GM10847 (cell line): ENCODE data around the gene S100P.

Source experiments
- POLR2A ChIP-seq: IDR thresholded peaks from 2 replicates; pipeline ENCODE4 v1.6.1; 2011; ENCODE audit not compliant: insufficient read length; ENCODE audit errors: extremely low read depth

S100P gene

DNA sequence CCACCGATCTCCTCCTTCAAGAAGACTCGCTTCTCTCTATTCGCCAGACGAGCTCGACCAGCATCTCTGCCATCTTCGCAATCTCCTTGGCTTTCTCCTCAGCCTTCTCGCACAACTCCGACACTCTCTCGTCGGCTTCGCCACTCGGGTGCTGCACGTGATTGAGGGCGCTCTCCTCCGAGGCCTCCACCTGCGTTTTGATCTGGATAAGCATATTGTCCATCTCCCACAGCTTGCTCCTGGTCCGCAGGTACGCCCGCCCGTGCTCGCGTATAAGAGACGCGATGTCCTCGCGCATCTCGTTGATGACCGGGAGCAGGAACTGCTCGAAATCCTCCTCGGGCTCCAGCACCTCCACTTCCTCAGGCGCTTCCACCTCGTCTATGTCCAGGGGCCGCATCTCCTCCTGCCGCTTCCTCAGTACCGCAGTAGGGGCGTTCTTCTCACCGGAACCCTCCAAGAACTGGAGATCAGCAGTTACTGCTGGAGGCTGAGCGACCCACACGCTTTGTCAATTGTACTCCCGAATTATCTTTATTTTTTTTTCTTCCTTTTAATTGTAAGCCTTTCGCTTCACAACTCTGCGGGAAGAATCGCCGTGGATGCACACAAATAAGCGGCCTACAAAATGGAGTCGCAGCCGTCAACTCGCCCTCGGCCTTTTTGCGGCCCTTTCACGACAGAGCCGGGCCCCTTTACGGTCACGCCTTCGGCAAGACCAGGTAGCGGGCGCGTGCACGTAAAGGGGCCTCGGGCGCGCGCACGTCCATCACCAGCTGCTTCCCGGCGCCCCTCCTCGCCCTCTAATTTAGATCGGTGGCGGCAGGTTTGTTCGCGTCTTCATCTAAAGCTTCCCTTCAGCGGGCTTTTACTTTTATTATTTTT, 15.8 kb downstream of the S100P start, which contains the start of gene MRFAP1L1:
TSS of gene MRFAP1L1 (minus strand) at position 636 of the 885 bp plus-strand sequence. CDS start at position 400, 236 bp downstream.
- peak; percentile 47 for TF ChIP-seq POLR2A

DNA sequence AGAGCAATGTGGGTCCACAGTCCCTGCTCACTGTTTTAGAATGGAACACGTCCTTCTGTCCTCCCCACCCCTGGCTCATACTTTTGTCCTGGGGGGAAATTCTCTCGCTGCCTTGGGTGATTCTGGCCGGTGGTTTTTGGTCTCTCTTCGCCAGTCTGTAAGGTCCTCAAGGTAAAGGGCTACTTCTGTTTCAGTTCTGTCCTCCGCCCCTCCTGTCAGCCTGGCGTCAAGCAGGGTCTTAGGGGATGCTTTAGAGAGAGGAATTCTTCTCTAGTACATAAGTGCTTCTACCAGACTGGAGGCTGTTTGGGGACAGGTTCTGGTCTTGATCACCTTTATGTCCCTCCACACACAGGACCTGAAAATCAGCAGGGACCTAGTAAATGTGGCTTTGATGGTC, 16.6 kb downstream of the S100P start:
- no peak for TF ChIP-seq POLR2A

DNA sequence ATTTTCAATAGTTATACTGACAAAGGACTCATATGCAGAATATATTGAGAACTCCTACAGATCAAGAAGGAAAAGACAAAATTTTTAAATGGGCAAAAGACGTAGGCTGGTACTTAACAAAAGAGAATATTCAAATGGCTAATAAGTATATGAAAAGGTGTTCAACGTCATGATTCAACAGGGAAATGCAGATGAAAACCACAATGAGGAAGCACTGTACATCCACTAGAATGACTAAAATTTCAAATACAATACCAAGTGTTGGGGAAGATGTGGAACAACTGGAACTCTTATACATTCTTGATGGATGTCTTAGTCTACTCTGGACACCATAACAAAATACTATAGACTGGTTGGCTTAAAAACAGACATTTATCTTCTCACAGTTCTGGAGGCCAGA, 17.3 kb downstream of the S100P start:
- no peak for TF ChIP-seq POLR2A

DNA sequence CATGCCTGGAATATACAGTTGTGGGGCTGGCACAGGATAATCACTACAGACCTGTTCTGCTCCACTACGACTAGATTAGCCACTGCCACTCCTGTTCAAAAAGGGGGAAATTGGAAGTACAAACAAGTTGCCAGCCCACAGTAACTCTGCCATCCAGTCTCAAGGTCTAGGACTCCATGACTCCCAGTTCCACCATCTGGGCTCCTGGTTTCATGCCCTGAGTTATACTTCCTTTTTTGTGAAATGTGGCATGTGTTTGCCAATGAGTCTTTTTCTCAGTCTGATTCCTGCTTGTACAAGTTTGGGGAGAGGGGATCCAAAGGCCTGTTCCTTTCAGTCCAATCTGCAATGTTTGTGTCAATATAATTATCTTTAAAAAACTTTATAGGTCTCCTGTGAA, 21.3 kb downstream of the S100P start:
- TF ChIP-seq POLR2A: no peak

DNA sequence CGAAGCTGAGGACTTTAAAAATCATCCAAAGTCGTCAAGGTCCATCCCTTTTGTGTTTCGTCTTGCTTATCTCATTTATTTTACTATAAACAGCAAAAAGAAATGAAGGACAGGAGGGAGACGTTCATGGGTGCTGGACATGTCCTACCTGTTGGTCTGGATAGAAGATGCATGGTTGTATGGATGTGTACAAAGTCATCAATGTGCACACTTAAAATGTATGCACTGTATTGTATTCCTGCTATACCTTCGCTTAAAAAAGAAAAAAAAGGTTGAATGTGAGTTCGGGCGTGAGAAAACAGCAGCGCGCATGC, 22.0 kb downstream of the S100P start:
- no peak for TF ChIP-seq POLR2A

DNA sequence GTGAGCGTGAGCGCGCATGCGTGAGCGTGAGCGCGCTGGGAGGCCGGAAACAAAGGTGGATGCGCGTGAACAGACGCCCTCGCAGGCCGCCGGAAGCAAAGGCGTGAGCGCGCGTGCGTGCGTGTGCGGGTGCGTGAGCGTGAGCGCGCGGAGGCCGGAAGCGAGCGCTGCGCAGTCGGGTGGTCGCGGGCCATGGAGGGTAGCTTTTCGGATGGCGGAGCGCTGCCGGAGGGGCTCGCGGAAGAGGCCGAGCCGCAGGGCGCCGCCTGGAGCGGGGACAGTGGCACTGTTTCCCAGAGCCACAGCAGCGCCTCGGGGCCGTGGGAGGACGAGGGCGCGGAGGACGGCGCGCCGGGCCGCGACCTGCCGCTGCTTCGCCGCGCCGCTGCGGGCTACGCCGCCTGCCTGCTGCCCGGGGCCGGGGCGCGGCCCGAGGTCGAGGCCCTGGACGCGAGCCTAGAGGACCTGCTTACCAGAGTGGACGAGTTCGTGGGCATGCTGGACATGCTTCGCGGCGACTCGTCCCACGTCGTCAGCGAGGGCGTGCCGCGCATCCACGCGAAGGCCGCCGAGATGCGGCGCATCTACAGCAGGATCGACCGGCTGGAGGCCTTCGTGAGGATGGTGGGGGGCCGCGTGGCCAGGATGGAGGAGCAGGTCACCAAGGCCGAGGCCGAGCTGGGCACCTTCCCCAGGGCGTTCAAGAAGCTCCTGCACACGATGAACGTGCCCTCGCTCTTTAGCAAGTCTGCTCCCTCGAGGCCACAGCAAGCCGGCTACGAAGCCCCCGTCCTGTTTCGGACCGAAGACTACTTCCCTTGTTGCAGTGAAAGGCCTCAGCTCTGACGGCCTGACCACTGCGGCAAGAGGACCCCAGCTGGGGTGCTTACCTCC, 22.6 kb downstream of the S100P start, which contains the start of gene BLOC1S4:
TSS of gene BLOC1S4 (plus strand) at position 157 of the 894 bp plus-strand sequence. CDS start at position 193, 36 bp downstream.
- TF ChIP-seq POLR2A: peak; percentile 95

DNA sequence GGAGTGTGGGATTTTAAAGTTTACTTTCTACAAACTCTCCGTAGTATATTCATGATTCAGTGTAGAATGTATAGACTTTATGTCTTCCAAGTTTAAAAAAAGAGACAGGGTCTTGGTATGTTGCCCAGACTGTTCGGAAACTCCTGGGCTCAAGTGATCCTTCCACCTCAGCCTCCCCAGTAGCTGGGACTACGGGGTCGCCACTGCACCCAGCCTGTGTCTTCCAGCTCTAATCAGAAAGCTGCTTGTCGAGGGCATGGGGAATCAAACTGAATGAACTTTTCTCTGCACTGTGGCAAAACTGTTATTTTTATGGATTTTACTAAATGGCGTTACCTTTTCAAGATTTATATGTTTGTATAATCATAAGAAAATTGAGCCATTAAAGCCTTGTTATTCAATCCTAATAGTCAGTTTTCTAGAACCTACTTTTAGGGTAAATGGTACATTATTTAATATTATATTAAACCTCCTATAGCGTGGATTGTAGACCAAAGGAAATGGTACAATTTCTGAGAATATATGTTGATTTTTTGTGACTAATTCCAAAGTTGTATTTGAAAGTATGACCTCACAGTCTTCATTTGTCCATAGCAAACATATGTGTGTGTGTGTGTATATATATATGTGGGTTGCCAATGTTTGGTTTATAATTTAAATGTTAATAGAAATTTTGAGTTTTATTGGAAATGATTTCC, 23.4 kb downstream of the S100P start:
- no peak for TF ChIP-seq POLR2A

DNA sequence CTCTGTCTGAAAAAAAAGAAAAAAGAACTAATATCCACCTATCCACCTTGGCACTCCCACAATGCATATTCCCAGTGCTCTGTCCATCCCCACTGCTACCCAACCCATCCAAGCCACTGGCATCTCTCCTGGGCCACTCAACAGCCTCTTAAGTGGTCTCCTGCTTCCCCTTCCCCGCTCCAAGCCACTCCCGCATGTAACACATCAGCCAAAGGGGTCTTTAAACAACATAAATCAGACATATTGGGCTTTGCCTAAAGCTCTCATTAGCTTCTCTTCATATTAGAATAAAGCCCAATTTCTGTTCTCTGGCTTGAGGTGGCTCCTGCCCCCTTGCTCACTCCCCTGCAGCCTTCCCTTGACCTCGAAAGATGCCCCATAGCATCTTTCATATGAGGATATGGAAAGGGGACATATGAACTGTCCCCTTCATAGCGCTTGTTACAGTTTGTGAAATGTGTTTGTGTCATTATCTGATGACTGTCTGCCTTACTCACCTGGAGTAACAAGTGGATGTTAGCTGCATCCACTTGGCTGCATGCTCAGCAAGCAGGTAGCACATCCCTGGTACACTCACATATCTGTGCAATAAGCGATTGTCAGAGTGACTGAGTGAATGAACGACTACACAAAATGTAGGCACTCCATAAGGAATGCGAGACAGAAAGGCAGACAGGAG, 25.4 kb downstream of the S100P start:
- TF ChIP-seq POLR2A: no peak

DNA sequence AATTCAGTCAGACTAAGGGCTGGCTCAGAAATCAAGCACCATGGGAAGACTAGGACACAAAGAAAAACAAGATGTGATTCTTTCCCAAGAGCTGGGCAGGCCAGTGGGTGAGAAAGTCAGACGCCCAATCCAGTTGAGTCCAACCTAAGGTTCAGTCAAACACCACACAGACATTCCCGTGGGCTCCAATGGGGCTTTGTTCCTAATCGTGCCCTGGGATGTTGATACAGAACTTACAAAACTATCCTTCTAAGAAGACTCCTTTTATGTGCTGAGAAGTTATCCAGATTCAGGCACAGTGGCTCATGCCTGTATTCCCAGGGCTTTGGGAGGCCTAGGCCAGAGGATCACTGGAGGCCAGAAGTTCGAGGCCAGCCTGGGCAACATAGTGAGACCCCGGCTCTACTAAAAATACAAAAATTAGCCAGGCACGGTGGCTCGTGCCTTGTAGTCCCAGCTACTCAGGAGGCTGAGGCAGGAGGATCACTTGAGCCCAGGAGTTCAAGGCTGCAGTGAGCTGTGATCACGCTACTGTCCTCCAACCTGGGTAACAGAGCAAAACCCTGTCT, 26.0 kb downstream of the S100P start:
- TF ChIP-seq POLR2A: no peak

DNA sequence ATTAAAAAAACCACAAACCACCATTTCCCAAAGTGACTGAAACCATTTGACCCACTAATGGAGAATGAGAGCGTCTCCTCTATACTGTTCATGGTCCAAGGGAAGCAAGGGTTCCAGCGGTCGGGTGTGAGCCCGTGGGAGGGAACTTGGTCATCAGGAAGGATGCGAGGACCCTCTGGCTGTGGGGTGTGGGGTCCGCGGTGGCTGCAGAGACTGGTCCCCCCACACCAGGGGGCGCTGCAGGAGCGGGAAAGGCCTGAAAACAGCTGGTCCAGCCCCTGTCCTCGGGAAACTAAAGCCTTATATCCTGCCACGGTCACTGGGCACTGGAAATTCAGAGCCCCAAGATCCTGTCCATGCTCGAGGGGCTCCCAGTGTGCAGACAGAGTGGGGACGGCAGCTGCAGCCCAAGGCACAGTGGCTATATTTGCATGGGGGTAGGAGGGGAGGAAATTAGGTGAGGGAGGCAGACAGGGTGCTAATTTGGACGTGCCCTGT, 26.6 kb downstream of the S100P start:
- TF ChIP-seq POLR2A: no peak

DNA sequence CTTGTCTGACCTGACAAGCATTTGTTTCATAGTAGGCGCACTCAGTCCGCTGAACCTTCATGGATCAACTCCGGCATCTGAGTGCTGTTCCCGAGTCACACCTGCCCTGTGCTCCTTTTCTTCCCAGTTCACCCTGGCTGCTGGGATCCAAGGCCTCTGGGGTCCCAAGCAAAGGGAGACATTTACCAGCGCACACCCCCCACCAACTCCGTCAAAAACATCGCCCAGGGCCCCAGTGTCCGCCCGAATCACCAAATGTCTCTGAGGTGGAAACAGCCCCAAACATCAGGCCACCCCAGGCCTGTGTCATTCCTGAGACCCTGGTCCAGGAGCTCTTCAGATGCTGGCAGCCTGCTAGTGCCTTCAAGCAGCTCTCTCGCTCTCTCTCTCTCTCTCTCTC, 27.4 kb downstream of the S100P start:
- TF ChIP-seq POLR2A: no peak

DNA sequence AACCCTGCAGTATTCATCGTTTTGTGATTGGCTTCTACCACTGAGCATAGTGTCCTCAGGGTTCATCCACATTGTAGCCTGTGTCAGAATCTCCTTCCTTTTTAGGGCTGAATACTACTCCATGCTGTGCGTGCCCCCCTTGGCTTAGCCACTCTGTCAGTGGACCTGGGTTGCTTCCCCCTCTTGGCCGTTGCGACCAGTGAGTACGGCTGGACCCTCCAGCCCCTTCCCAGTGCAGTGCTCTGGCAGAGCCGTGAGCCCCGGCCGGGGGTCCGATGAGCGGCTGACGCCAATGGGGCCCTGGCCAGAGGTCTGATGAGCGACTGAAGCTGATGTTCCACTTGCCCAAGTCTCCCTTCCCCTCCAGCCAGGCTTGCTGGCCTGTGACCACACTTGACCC, 29.2 kb downstream of the S100P start:
- TF ChIP-seq POLR2A: no peak

DNA sequence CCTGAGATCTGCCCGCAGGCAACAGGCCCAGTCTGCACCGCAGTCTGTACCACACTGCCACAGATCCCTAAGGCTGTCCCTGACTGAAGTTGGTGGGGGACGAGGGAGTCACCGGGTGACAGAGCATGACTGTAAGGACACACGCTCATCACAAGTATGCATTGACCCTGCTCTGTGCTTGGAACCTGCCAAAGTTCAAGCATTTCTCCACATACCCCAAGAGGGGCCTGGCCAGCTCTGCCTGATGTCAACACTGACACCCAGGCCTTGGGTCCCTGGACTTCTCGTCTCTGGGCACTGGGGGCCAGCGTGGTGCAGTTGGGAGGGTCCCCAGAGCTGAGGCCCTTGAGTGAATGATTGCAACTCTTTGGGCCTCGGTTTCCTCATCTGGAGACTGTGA, 30.2 kb downstream of the S100P start:
- no peak for TF ChIP-seq POLR2A

DNA sequence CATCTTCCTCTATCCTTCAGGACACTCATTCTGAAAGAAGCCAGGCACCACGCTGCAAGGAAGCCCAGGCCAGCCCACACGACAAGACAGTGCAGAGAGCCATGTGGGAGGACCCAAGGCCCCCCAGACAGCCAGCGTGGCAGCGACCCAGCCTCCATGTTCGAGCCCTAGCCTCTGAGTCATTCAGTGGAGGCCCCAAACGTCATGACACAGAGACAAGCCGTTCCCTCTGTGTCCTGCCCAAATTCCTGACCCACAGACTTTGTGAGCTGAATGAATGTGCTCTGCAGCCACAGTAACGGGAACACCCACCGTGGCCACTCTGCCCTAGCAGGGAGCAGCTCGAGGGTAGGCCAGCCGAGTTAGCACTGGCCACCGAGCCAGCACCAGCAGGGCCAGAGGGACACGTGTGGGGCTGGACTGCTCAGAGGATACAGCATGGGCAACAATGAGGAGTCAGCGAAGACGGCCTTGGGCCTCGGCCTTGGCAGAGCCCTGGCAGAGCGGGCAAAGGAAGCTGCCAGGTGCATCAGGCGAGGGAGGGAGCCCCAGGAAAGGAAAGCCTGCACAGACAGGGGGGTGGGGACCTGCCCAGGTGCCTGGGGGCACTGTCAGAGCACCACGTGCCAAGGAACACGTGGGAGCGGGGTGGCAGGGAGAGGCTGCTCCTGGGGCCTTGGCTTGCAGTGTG, 30.9 kb downstream of the S100P start:
- no peak for TF ChIP-seq POLR2A
